ENCODE results near the gene SIPA1L2.

SIPA1L2 gene

GRCh38 chr1:232678185-232678886 lies 48.4 kb upstream of the SIPA1L2 start (continued):
- TF ChIP-seq RBAK (tag by site-specific recombination; IDR thresholded peaks at IDR 0.05) (no peak), SALL2 (tag by site-specific recombination; IDR thresholded peaks at IDR 0.05; ENCODE audit: borderline replicate concordance) (no peak), ZNF837 (tag by site-specific recombination; IDR thresholded peaks at IDR 0.05) (no peak), PRDM1 (tag by site-specific recombination; IDR thresholded peaks at IDR 0.05) (no peak), ZNF677 (tag by site-specific recombination; IDR thresholded peaks at IDR 0.05) (no peak), ZBTB44 (tag by site-specific recombination; IDR thresholded peaks at IDR 0.05) (peak; percentile 95), ZNF366 (tag by site-specific recombination; conservative IDR thresholded peaks at IDR 0.05) (peak; percentile 97), KLF1 (tag by site-specific recombination; IDR thresholded peaks at IDR 0.05) (peak; percentile 46; the same call in 1 of the 2 replicates), FEZF1 (tag by site-specific recombination; IDR thresholded peaks at IDR 0.05) (peak; percentile 90), ZNF776 (tag by site-specific recombination; IDR thresholded peaks at IDR 0.05; ENCODE audit: borderline replicate concordance) (no peak), MYNN (tag by site-specific recombination; IDR thresholded peaks at IDR 0.05; ENCODE audit: borderline replicate concordance) (no peak), ZNF692 (tag by site-specific recombination; IDR thresholded peaks at IDR 0.05) (peak; percentile 68), ZSCAN30 (tag by site-specific recombination; IDR thresholded peaks at IDR 0.05) (peak; percentile 91), MZF1 (tag by site-specific recombination; IDR thresholded peaks at IDR 0.05; ENCODE audit: borderline replicate concordance) (peak; percentile 54; the same call in 1 of the 2 replicates), ZNF658 (tag by site-specific recombination; IDR thresholded peaks at IDR 0.05) (no peak), SP2 (tag by site-specific recombination; IDR thresholded peaks at IDR 0.05) (peak; percentile 38), OVOL3 (tag by site-specific recombination; IDR thresholded peaks at IDR 0.05) (peak; percentile 84; the same call in 1 of the 2 replicates), ZNF350 (tag by site-specific recombination; IDR thresholded peaks at IDR 0.05) (no peak), YY1 (tag by site-specific recombination; IDR thresholded peaks at IDR 0.05) (no peak), KLF7 (tag by site-specific recombination; IDR thresholded peaks at IDR 0.05; ENCODE audit: borderline replicate concordance) (no peak), ZNF335 (tag by site-specific recombination; conservative IDR thresholded peaks at IDR 0.05) (no peak; the same call in 1 of the 2 replicates)
- TF ChIP-seq, protein P1, sequence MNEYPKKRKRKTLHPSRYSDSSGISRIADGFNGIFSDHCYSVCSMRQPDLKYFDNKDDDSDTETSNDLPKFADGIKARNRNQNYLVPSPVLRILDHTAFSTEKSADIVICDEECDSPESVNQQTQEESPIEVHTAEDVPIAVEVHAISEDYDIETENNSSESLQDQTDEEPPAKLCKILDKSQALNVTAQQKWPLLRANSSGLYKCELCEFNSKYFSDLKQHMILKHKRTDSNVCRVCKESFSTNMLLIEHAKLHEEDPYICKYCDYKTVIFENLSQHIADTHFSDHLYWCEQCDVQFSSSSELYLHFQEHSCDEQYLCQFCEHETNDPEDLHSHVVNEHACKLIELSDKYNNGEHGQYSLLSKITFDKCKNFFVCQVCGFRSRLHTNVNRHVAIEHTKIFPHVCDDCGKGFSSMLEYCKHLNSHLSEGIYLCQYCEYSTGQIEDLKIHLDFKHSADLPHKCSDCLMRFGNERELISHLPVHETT (tag by site-specific recombination; IDR thresholded peaks at IDR 0.05), result peak; percentile 94
- TF ChIP-seq, protein P2, sequence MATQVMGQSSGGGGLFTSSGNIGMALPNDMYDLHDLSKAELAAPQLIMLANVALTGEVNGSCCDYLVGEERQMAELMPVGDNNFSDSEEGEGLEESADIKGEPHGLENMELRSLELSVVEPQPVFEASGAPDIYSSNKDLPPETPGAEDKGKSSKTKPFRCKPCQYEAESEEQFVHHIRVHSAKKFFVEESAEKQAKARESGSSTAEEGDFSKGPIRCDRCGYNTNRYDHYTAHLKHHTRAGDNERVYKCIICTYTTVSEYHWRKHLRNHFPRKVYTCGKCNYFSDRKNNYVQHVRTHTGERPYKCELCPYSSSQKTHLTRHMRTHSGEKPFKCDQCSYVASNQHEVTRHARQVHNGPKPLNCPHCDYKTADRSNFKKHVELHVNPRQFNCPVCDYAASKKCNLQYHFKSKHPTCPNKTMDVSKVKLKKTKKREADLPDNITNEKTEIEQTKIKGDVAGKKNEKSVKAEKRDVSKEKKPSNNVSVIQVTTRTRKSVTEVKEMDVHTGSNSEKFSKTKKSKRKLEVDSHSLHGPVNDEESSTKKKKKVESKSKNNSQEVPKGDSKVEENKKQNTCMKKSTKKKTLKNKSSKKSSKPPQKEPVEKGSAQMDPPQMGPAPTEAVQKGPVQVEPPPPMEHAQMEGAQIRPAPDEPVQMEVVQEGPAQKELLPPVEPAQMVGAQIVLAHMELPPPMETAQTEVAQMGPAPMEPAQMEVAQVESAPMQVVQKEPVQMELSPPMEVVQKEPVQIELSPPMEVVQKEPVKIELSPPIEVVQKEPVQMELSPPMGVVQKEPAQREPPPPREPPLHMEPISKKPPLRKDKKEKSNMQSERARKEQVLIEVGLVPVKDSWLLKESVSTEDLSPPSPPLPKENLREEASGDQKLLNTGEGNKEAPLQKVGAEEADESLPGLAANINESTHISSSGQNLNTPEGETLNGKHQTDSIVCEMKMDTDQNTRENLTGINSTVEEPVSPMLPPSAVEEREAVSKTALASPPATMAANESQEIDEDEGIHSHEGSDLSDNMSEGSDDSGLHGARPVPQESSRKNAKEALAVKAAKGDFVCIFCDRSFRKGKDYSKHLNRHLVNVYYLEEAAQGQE (tag by site-specific recombination; IDR thresholded peaks at IDR 0.05), result no peak
- TF ChIP-seq, protein P3, sequence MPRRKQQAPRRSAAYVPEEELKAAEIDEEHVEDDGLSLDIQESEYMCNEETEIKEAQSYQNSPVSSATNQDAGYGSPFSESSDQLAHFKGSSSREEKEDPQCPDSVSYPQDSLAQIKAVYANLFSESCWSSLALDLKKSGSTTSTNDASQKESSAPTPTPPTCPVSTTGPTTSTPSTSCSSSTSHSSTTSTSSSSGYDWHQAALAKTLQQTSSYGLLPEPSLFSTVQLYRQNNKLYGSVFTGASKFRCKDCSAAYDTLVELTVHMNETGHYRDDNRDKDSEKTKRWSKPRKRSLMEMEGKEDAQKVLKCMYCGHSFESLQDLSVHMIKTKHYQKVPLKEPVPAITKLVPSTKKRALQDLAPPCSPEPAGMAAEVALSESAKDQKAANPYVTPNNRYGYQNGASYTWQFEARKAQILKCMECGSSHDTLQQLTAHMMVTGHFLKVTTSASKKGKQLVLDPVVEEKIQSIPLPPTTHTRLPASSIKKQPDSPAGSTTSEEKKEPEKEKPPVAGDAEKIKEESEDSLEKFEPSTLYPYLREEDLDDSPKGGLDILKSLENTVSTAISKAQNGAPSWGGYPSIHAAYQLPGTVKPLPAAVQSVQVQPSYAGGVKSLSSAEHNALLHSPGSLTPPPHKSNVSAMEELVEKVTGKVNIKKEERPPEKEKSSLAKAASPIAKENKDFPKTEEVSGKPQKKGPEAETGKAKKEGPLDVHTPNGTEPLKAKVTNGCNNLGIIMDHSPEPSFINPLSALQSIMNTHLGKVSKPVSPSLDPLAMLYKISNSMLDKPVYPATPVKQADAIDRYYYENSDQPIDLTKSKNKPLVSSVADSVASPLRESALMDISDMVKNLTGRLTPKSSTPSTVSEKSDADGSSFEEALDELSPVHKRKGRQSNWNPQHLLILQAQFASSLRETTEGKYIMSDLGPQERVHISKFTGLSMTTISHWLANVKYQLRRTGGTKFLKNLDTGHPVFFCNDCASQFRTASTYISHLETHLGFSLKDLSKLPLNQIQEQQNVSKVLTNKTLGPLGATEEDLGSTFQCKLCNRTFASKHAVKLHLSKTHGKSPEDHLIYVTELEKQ (tag by site-specific recombination; IDR thresholded peaks at IDR 0.05; ENCODE audit: borderline replicate concordance), result peak; percentile 99

All from HEK293 (cell line).